NCI-H1048 (cell line): ENCODE results near the gene PRRT1B.
"Not testable (repeated sequence)": the region's sequence is repeated elsewhere in the genome, so short reads cannot be mapped to it uniquely, and the experiment has no call there.

Source experiments
- DNase-seq: peaks from one replicate; lab custom pipeline; 2025; lab: John Stamatoyannopoulos, UW

Gene PRRT1B

DNA sequence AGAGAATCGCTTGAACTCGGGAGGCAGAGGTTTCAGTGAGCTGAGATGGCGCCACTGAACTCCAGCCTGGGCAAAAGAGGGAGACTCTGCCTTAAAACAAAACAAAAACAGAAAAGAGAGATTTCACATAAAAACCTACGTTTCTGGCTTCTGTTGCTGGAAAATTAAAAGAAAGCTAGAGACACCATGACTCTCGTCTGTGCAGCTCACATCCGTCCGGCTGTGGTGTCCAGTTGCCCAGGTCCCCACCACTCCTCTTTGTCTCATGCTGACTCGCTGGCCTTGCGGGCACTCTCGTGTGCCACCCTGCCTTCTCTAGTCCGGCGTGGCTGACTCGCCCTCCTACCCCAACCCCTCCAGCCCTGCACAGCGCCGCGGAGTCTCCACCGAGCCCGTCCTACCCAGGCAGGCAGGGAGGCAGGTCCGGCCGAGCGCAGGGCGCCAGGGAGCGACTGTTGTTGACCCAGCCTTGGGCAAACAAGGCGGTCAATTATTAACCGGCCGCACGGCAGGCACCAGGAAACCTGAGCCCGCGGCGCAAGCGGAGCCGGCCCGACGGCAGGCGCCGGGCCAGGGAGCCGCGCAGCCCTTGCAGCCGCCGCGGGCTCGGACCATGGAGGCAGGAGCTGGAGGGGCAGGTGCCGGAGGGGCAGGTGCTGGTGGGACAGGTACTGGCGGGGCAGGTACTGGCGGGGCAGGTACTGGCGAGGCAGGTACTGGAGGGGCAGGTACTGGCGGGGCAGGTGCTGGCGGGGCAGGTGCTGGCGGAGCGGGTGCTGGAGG is at the start of gene PRRT1B:
Gene PRRT1B, plus strand, starts transcription at position 521 of the 783 bp plus-strand sequence. Its CDS starts 93 bp downstream, at position 614.
- no peak for DNase-seq

DNA sequence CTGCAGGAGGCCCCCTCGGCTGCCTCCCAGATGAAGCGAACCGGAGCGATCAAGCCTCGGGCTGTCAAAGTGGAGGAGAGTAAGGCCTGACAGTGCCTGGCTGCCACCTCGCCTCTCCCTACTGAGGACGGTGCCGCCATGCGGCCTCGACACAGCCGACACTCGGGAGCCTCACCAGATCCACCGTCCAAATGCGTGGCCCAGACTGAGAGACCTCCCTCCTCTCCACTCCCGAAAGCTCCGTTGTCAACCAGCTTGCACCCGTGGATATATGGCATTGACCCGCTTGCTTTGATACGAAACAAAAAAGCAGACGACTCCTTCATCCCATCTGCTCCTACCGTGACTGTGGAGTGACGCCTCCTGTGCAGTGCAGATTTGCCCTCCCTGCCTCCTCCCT is 49.5 kb upstream of the PRRT1B start:
- DNase-seq: no peak

DNA sequence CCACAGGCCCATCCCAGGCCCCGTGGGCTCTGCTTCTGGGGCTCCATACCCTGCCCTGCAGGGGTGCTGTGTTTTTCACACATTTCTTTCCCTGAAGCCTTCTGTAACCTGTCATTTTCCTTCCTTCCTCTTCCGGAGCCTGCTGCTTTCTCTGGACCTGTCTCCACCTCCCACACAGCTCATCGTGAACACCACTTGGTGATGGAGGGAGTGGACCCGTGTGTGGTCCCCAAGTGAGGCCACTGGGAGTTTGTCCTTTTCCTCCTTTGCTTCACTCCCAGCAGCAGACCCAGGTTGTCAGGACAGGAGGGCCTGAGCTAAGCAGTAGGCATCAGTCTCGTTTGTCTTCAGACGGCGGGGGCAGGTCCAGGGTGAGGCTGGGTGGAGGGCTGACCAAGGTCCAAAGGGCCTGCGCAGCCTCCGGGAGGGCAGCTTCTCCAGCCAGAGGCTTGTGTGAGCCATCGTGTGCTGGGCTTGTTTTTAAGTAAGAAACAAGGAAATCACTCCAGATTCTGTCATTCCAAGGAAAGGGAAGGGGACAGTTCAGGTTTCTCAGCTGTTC is 48.4 kb upstream of the PRRT1B start:
- DNase-seq: no peak

- no peak for DNase-seq
These were observed 46.0 kb upstream of the PRRT1B start for GRCh38 chr9:131499254-131499767.

DNA sequence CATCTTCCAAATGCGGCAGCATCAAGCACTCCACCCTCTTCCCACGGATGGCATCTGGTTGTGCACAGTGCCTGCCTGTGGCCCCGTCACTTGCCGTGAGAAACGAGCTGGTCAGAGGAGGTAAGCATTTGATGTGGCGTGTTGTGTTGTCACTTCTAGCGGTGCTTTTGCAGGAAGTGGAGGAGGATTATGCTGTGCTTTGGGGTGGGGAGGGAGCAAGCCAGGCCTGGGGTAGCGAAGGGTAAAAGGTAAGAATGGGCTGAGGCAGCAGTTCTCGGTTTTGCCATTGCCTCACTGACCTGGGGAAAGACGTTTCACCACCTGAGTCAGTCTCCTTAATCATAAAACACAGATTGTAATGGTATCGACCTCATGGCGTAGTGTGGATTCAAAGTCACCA is 44.9 kb upstream of the PRRT1B start:
- DNase-seq: no peak

DNA sequence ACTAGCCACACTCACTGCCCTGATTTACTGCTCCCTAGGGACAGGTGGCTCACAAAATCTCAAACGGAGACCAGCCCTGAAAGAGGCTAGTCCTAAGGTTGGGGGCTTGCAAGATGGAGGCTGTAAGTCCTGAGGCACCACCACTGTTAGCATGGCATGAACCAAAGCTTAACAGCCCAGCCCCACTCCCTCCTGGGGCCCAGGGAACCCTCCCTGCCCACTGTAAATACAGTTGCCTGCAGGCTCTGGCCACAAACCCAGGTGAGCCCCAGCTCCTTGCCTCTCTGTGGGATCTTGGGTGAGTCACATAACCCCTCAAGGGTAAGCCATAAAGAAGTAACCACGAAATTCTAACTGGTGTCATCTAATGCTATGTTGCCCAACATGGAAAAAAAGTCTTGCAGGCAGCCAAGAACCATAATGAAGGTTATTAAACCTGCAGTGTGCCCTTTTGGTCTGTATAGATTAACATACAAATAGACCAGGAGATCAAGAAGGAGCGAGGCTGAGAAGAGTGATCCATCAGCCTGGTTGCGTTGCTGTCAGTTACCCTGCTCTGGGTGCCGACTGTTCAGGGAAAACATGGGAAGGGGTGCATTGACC is 44.3 kb upstream of the PRRT1B start:
- no peak for DNase-seq

- DNase-seq: peak; percentile 51
These were observed 42.3 kb upstream of the PRRT1B start, which contains the start of gene POMT1 for GRCh38 chr9:131502781-131503625. TSS of gene POMT1 (plus strand) at chr9:131502918. CDS start at chr9:131504219, 1,301 bp downstream.

GRCh38 chr9:131503626-131504465 is 41.5 kb upstream of the PRRT1B start:
- DNase-seq: no peak

DNA sequence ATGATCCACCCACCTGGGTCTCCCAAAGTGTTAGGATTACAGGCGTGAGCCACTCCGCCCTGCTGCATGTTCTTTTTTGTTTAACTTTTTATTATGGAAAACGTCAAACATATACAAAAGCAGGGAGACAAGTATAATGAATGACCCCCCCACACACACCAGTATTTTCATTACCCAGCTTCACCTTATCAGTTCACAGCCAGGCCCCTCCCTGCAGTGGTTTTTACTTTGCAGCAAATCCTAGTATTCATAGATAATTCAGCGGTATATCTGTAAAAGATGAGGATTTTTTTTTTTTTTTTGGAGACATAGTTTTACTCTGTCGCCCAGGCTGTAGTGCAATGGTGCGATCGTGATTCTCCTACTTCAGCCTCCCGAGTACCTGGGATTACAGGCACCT is 40.3 kb upstream of the PRRT1B start:
- no peak for DNase-seq

- DNase-seq: no peak
These were observed 33.9 kb upstream of the PRRT1B start for GRCh38 chr9:131511416-131511815.

- no peak for DNase-seq
These were observed 33.4 kb upstream of the PRRT1B start for GRCh38 chr9:131511880-131512279.

DNA sequence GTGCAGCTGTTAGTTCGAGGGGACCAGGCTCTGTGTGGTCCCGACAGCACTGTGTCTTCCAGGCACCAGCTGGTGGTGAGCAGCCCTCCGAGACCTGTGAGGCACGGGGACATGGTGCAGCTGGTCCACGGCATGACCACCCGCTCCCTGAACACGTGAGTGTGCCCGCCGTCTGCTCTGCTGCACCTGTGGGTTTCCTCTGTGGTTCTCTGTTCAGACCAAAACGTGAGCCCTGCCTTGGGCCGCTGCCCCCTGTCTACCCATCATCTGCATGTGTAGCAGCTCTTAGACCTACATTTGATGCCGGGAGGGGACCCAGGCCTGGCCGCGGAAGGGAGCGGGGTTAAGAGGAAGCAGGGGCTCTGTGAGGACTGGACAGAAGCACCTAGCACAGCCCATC is 32.1 kb upstream of the PRRT1B start:
- DNase-seq: no peak

- not testable (repeated sequence) for DNase-seq
These were observed 29.7 kb upstream of the PRRT1B start for GRCh38 chr9:131515559-131516031.

DNA sequence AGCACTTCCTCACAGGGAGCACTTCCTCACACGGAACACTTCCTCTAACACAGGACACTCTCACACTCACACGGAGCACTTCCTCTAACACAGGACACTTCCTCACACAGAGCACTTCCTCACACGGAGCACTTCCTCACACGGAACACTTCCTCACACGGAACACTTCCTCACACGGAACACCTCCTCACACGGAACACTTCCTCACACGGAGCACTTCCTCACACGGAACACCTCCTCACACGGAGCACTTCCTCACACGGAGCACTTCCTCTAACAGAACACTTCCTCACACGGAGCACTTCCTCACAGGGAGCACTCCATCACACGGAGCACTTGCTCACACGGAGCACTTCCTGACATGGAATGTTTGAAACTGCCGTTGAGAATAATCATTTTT is 29.2 kb upstream of the PRRT1B start:
- DNase-seq: no peak

DNA sequence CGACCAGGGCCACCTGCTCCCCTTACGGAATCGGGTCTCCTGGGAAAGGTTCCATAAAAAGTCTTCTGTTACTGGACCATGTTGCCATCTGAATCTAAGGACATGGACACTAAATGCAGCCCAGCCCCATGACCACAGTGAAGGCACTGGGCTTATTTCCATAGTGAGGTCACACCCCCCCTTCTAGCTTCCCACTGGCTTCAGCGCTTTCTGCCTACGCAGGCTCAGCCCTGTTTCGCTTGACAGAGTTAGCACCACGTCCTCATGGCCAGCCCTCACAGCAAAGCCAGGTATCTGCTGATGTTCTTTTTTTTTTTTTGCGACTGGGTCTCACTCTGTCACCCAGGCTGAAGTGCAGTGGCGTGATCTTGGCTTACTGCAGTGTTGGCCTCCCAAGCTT is 28.4 kb upstream of the PRRT1B start:
- DNase-seq: no peak

DNA sequence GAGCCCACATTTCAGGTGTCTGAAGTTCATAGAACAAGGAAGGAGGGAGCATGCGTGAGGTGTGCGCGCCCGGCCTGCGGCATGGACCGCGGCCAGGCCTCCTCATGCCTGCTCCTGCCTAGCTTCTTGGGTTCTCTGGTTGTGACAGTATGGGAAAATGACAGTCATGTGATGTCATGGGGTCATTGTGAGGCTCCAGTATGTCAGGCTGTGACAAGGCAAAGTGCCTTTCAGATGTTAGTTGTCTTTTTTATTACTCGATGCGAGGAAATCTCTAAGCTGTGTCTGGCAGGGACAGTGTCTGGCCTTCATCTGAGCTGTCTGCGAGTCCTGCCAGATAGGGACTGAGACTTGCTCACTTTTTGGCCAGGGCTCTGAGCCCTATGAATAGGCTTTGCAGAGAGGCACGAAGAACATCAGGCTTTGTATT is 27.5 kb upstream of the PRRT1B start:
- no peak for DNase-seq

DNA sequence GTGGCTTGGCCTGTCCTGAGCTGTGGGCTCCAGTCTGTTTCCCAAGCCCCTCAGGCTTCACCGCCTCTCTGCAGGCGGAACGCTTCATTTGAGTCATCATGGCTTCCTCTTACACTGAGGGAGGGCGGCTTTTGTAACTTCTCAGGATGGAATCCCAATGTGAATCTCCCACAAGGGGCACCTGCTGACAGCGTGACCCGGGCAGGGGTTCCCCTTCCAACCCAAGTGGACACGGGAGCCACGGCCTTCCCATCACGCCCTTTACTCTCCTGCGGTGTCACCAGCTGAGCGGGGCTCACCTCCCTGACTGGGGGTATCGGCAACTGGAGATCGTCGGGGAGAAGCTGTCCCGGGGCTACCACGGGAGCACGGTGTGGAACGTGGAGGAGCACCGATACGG is 26.8 kb upstream of the PRRT1B start:
- DNase-seq: no peak

DNA sequence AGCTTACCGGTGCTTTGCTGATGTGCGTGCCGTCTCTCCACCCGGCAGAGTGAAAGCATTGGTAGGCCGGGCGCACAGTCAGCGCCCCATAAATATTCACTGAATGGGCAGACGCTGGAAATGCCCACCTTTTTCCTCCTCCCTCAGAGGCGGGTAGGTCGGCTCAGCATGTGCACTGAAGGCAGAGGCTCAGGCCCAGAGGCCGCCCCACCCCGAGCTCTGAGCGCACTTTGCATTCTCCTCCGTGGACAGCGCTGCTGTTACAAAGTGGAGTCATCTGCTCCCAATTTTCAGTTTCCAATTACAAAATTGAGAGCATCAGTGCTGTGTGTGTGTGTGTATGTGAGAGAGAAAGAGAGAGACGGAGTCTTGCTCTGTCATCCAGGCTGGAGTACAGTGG is 24.8 kb upstream of the PRRT1B start:
- DNase-seq: no peak

GRCh38 chr9:131521203-131521602 is 24.1 kb upstream of the PRRT1B start:
- no peak for DNase-seq

DNA sequence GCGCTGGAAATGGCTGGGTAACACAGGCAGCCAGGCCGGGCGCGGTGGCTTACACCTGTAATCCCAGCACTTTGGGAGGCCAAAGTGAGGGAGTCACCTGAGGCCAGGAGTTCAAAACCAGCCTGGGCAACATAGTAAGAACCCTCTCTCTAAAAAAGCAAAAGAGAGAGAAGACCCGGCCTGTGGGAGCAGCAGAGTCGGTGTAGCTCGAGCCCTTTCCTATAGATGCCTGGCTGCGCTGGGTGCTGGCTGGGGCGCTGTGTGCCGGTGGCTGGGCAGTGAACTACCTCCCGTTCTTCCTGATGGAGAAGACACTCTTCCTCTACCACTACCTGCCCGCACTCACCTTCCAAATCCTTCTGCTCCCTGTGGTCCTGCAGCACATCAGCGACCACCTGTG is 23.5 kb upstream of the PRRT1B start:
- DNase-seq: no peak
